ENCODE data around the gene NKX6-1. TPM values are rescaled to one million over a fixed set of nuclear protein-coding genes. Genes with fewer than 3 reads are reported as not detected.

Gene NKX6-1
- total and polyA plus RNA-seq, 4 donors: 0.02 to 0.20 (median 0.06) TPM; not detected in 1

DNA sequence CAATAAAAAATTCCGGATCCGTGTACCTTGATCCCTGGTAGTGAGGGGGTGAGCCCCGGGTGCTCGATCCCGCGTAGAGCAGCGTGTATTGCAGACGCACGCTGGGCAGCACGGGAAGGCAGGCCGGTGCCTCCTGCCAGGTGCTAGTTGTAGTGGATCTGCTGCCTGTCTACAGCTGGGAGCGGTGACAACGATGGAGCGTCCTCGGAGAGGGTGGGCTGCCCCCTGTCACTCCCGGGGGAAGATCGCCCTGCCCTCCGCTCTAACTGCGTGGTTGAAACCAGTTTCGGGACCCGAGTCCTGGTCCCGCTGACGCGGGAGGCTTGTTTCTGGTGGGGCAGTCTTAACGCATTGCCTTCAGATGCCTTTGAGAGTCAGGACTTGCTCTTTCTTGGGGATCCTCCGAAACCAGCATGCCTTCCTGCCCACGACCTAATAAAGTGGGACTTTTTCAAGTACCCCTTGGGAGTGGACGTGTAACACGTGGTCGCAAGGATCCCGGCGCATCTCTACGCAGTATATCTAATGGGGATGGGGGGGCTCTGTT, 2.7 kb upstream of the NKX6-1 start:
- H3K4me3 ChIP-seq: no peak overlapping the region
- H3K9me3 ChIP-seq (ENCODE audit: control insufficient read depth in 4 of 4, insufficient read depth in 3 of 4, low read length in 3 of 4): peaks cover 0 to 15% (median 0%) of the 10 kb centered on the region in 4 donors
- TF ChIP-seq CTCF (IDR thresholded peaks at IDR 0.05; ENCODE audit: control extremely low read depth, extremely low read depth): no peak
- WGBS, 2 donors: 5 to 9% methylated on average over 33 of the region's 33 CpGs
- no peak for DNase-seq
- no peak overlapping the region for H3K27ac ChIP-seq (ENCODE audit: low read depth in 1 of 2, low read length in 1 of 2)
- no peak overlapping the region for H3K9ac ChIP-seq (ENCODE audit: insufficient read depth in 1 of 2, low read length in 2 of 2)
- H3K27me3 ChIP-seq (ENCODE audit: control insufficient read depth in 3 of 3, insufficient read depth in 3 of 3, low read length in 2 of 3): peaks cover 0 to 83% (median 73%) of the 10 kb centered on the region in 3 donors
- H3K36me3 ChIP-seq (ENCODE audit: control insufficient read depth in 4 of 4, insufficient read depth in 4 of 4, low read length in 4 of 4): no peaks in the 10 kb centered on the region
- H3K4me1 ChIP-seq (ENCODE audit: control insufficient read depth in 5 of 5, insufficient read depth in 5 of 5, low read length in 5 of 5): peaks cover 0 to 17% (median 3%) of the 10 kb centered on the region in 5 donors
- ATAC-seq (ENCODE audit: insufficient read depth, low FRiP score): no peak

GRCh38 chr4:84501202-84501503, 2.1 kb upstream of the NKX6-1 start:
- 10% methylated on average over 10 of the region's 10 CpGs for WGBS, 2 donors
- H3K9ac ChIP-seq (ENCODE audit: insufficient read depth in 1 of 2, low read length in 2 of 2): no peak overlapping the region

DNA sequence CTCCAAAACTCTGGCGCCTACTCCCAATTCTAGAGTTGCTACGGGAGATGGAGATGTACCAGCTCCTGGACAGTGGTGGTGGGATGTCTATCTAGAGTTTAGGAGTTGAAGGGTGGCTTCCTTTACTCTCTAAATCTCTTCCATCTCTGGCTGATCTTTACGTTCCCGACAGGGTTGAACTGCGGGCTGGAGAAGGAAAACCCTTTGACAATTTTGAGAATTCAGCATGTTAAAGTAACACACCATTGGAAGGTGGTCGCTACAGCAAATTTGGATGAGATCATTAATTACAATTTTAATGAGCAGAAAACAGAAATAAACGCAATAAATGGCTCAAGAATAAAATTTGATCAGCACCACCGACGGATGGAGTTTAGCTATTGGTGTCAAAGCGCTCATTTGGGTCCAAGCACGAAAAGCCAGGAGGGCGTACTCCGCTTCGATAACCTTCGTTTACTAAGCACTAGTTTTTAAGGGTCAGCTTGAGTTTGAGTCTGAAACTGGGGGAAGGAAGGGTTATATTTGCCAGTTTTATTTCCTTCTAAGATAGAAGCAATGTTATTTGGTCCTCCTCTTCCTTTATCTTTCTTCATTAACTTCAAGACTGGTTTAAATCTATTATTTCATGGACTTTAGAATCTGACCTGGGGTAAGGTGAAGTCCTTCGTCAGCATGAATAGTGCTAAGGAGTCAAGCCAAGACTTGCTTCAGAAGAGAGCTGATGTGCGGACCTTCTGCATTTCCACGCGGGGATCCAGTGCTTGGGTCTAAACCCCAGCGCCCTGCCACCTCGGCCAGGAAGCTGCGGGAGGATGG, 1.5 kb upstream of the NKX6-1 start:
- Histone ChIP-seq H3K27ac (ENCODE audit: low read depth in 1 of 2, low read length in 1 of 2) (no peak overlapping the region), H3K4me1 (ENCODE audit: control insufficient read depth in 5 of 5, insufficient read depth in 5 of 5, low read length in 5 of 5) (peaks cover 0 to 20% (median 3%) of the 10 kb centered on the region in 5 donors), H3K4me3 (no peak overlapping the region), H3K27me3 (ENCODE audit: control insufficient read depth in 3 of 3, insufficient read depth in 3 of 3, low read length in 2 of 3) (peaks cover 0 to 86% (median 79%) of the 10 kb centered on the region in 3 donors), H3K9me3 (ENCODE audit: control insufficient read depth in 4 of 4, insufficient read depth in 3 of 4, low read length in 3 of 4) (peaks cover 0 to 18% (median 0%) of the 10 kb centered on the region in 4 donors), H3K36me3 (ENCODE audit: control insufficient read depth in 4 of 4, insufficient read depth in 4 of 4, low read length in 4 of 4) (no peaks in the 10 kb centered on the region), H3K9ac (ENCODE audit: insufficient read depth in 1 of 2, low read length in 2 of 2) (no peak overlapping the region)
- DNase-seq (no peak), ATAC-seq (ENCODE audit: insufficient read depth, low FRiP score) (no peak)
- WGBS, 2 donors: 22 to 26% methylated on average over 22 of the region's 22 CpGs
- TF ChIP-seq CTCF (IDR thresholded peaks at IDR 0.05; ENCODE audit: control extremely low read depth, extremely low read depth): no peak

More at GRCh38 chr4:84501202-84501503, 2.1 kb upstream of the NKX6-1 start:
- peaks cover 0 to 20% (median 3%) of the 10 kb centered on the region in 5 donors for H3K4me1 ChIP-seq (ENCODE audit: control insufficient read depth in 5 of 5, insufficient read depth in 5 of 5, low read length in 5 of 5)
- H3K27me3 ChIP-seq (ENCODE audit: control insufficient read depth in 3 of 3, insufficient read depth in 3 of 3, low read length in 2 of 3): peaks cover 0 to 85% (median 78%) of the 10 kb centered on the region in 3 donors
- H3K36me3 ChIP-seq (ENCODE audit: control insufficient read depth in 4 of 4, insufficient read depth in 4 of 4, low read length in 4 of 4): no peaks in the 10 kb centered on the region
- ATAC-seq (ENCODE audit: insufficient read depth, low FRiP score): no peak
- no peak for TF ChIP-seq CTCF (IDR thresholded peaks at IDR 0.05; ENCODE audit: control extremely low read depth, extremely low read depth)
- peaks cover 0 to 18% (median 0%) of the 10 kb centered on the region in 4 donors for H3K9me3 ChIP-seq (ENCODE audit: control insufficient read depth in 4 of 4, insufficient read depth in 3 of 4, low read length in 3 of 4)
- H3K4me3 ChIP-seq: no peak overlapping the region
- no peak overlapping the region for H3K27ac ChIP-seq (ENCODE audit: low read depth in 1 of 2, low read length in 1 of 2)
- no peak for DNase-seq

Measured in lung (tissue), 12 donors.